K562 (cell line): ENCODE data around the gene TEX30. TPM values are rescaled to one million over a fixed set of nuclear protein-coding genes. Genes with fewer than 3 reads are reported as not detected.

Experiments used
- ATAC-seq: fragments of 200-7000 bp; cut with Tn5 transposase; 3 replicates; pipeline ENCODE4 v1.9.1; 2020; ENCODE audit warnings: moderate library complexity
- BruUV-seq: library from RNA; stranded (reverse); fragments of 400-500 nt; replicated peaks from 2 replicates; lab custom pipeline; 2021; lab: Mats Ljungman, UMichigan
- CTCF ChIA-PET: fragments of 300-600 bp; formaldehyde crosslinking; extraction: SDS; loops from one replicate; lab custom pipeline; 2021; ENCODE audit warnings: low intra/inter-chr PET ratio; lab: Yijun Ruan, JAX
- POLR2A ChIA-PET: fragments of 300-600, 350-650 bp; sonication (Branson Sonifier 250); formaldehyde crosslinking; extraction: SDS; loops from one replicate; lab custom pipeline; 2021; ENCODE audit warnings: antibody characterized with exemption, inconsistent platforms; lab: Yijun Ruan, JAX
- DNase-seq, 4 experiments: peaks; one replicate each; pipeline versions ENCODE4 v3.0.0 to v3.0.0-alpha.2; 2011 to 2018; ENCODE audit warnings: low spot score in 3 of 4, mixed read lengths in 3 of 4; ENCODE audit errors: extremely low read depth in 1 of 4
- FAIRE-seq: peaks from 2 replicates; lab custom pipeline; 2011; peaks lifted over from hg19 to GRCh38; lab: Jason Lieb, UNC
- H2AFZ ChIP-seq: 2 replicates; pipeline ENCODE4 v1.6.0; 2011; ENCODE audit warnings: low read depth, low read length, control low read depth, inconsistent platforms
- H3K27ac ChIP-seq: fragments of 200-600 bp; 3 replicates; pipeline ENCODE4 v1.8.0; 2011; ENCODE audit warnings: low read depth, mild to moderate bottlenecking, control low read depth, inconsistent platforms, low read length, moderate library complexity, mixed read lengths; ENCODE audit errors: extremely low read depth
- H3K27me3 ChIP-seq, 2 experiments: fragments of 300-600 bp in 1 of 2; 2 replicates in 1 of 2; 3 replicates in 1 of 2; pipeline versions ENCODE4 v1.6.0 to v1.8.0; 2011; ENCODE audit warnings: inconsistent platforms in 2 of 2, low read length in 2 of 2, mild to moderate bottlenecking in 1 of 2, mixed read lengths in 1 of 2, moderate library complexity in 1 of 2; ENCODE audit not compliant: control insufficient read depth in 2 of 2, insufficient read depth in 2 of 2
- H3K36me3 ChIP-seq: fragments of 300-600 bp; 3 replicates; pipeline ENCODE4 v1.8.0; 2011; ENCODE audit warnings: mild to moderate bottlenecking, low read length, inconsistent platforms; ENCODE audit not compliant: control insufficient read depth, insufficient read depth
- H3K4me1 ChIP-seq, 2 experiments: fragments of 200-600 bp in 1 of 2; replicated peaks in 1 of 2; 2 replicates in 1 of 2; 3 replicates in 1 of 2; pipeline versions ENCODE4 v1.5.1 to v1.8.0; 2011; ENCODE audit warnings: inconsistent platforms in 2 of 2, low read length in 2 of 2, mild to moderate bottlenecking in 1 of 2, mixed read lengths in 1 of 2, moderate library complexity in 1 of 2; ENCODE audit not compliant: control insufficient read depth in 2 of 2, insufficient read depth in 2 of 2
- H3K4me2 ChIP-seq: 2 replicates; pipeline ENCODE4 v1.6.1; 2011; ENCODE audit warnings: low read length, control low read depth, inconsistent platforms, mixed read lengths; ENCODE audit not compliant: insufficient read depth
- H3K4me3 ChIP-seq: fragments of 200-600 bp; sonication (generic), shearing (Covaris generic); 2 replicates; pipeline ENCODE4 v1.5.1; 2016; ENCODE audit warnings: control low read depth, inconsistent platforms
- H3K79me2 ChIP-seq: fragments of 200-600 bp; 3 replicates; pipeline ENCODE4 v1.8.0; 2011; ENCODE audit warnings: low read length, inconsistent platforms; ENCODE audit not compliant: control insufficient read depth, insufficient read depth
- H3K9ac ChIP-seq, 2 experiments: 2 replicates each; pipeline versions ENCODE4 v1.6.0 to v1.6.1; 2011; ENCODE audit warnings: low read depth in 2 of 2, low read length in 2 of 2, control low read depth in 1 of 2, inconsistent platforms in 1 of 2, mild to moderate bottlenecking in 1 of 2, mixed read lengths in 1 of 2; ENCODE audit not compliant: insufficient read depth in 1 of 2
- H3K9me1 ChIP-seq: one replicate; pipeline ENCODE4 v1.6.0; 2011; ENCODE audit warnings: inconsistent platforms, mild to moderate bottlenecking, low read length, moderate library complexity; ENCODE audit not compliant: control insufficient read depth, insufficient read depth
- H3K9me3 ChIP-seq: replicated peaks from 2 replicates; pipeline ENCODE4 v1.5.1; 2011; ENCODE audit warnings: low read depth, low read length, inconsistent platforms; ENCODE audit not compliant: control insufficient read depth, insufficient read depth
- H4K20me1 ChIP-seq: replicated peaks from 2 replicates; pipeline ENCODE4 v1.6.1; 2011; ENCODE audit warnings: low read length, inconsistent platforms, mixed read lengths; ENCODE audit not compliant: control insufficient read depth, insufficient read depth
- DPF2 ChIP-seq: fragments of 450-650 bp; IDR thresholded peaks from 2 replicates; pipeline ENCODE4 v1.6.1; 2016
- EGR1 ChIP-seq: fragments of 450-650 bp; conservative IDR thresholded peaks from 2 replicates; pipeline ENCODE4 v1.6.1; 2017; ENCODE audit warnings: mild to moderate bottlenecking
- ELF4 ChIP-seq: fragments of 450-650 bp; formaldehyde crosslinking; IDR thresholded peaks from 2 replicates; pipeline ENCODE4 v1.4.0; 2022; ENCODE audit warnings: missing genetic modification characterization
- EWSR1 ChIP-seq: fragments of 450-650 bp; IDR thresholded peaks from 2 replicates; pipeline ENCODE4 v1.6.1; 2018; ENCODE audit warnings: borderline replicate concordance, mild to moderate bottlenecking, low read depth, moderate library complexity; ENCODE audit not compliant: partially characterized antibody
- KLF6 ChIP-seq: fragments of 250-450 bp; sonication (Bioruptor Pico); IDR thresholded peaks from 2 replicates; pipeline ENCODE4 v1.4.0; 2020; ENCODE audit warnings: mild to moderate bottlenecking, moderate library complexity, borderline replicate concordance
- TAF9B ChIP-seq: fragments of 450-650 bp; IDR thresholded peaks from 2 replicates; pipeline ENCODE4 v1.6.1; 2018; ENCODE audit warnings: mild to moderate bottlenecking; ENCODE audit not compliant: partially characterized antibody
- YY1 ChIP-seq, 3 experiments: IDR thresholded peaks; 2 replicates each; pipeline ENCODE4 v1.6.1; 2011; ENCODE audit warnings: low read length in 2 of 3, mild to moderate bottlenecking in 2 of 3, moderate library complexity in 2 of 3, borderline replicate concordance in 1 of 3, control low read depth in 1 of 3, low read depth in 1 of 3; ENCODE audit not compliant: insufficient read depth in 3 of 3, insufficient replicate concordance in 2 of 3, control insufficient read depth in 1 of 3, insufficient read length in 1 of 3; ENCODE audit errors: extremely low read depth in 1 of 3
- ZC3H4 ChIP-seq: sonication (generic); formaldehyde crosslinking; IDR thresholded peaks from 2 replicates; pipeline ENCODE4 v1.9.0; 2021; ENCODE audit warnings: missing genetic modification reagents, borderline replicate concordance
- ZNF146 ChIP-seq: IDR thresholded peaks from one replicate; pipeline ENCODE4 v1.6.1; 2018; ENCODE audit warnings: missing compliant biosample characterization; ENCODE audit not compliant: unreplicated experiment
- ZNF316 ChIP-seq: fragments of 450-650 bp; IDR thresholded peaks from 2 replicates; pipeline ENCODE4 v1.6.1; 2016
- ZNF830 ChIP-seq: fragments of 250-450 bp; sonication (Bioruptor Pico); IDR thresholded peaks from 2 replicates; pipeline ENCODE4 v1.5.0; 2021; ENCODE audit warnings: mild to moderate bottlenecking
- WGBS: fragments of 100-300 bp; shearing (Covaris generic); methylation state at CpG from one replicate; pipeline ENCODE4 v1.1.6; 2016; ENCODE audit warnings: low coverage, mixed read lengths; ENCODE audit not compliant: insufficient coverage; ENCODE audit errors: missing lambda C conversion rate; 5-methylcytosine and 5-hydroxymethylcytosine counted together
- in situ Hi-C: fragments of 300-500 bp; cut with MboI; formaldehyde crosslinking; loops from 4 replicates; pipeline ENCODE4 v1.15.0; 2018; ENCODE audit warnings: inconsistent platforms, mixed read lengths
- intact Hi-C: fragments of 100-400 bp; cut with micrococcal nuclease; formaldehyde crosslinking; loops from 2 replicates; pipeline ENCODE4 v1.14.2; 2022
- polyA plus RNA-seq, 8 experiments: library from polyadenylated mRNA; depleted of rRNA in 4 of 8; stranded (reverse) in 5 of 8; unstranded in 3 of 8; fragments of >200 nt; fragmentation: Nextera tagmentation in 2 of 8; fragmentation: Illumina TruSeq in 1 of 8; extraction: Ambion mirVana in 2 of 8; extraction: Trizol in 1 of 8; gene quantifications; 2 replicates each; pipeline versions ENCODE4 v1.2.1 to v1.2.3, GENCODE V29; 2011 to 2014; ENCODE audit warnings: inconsistent platforms in 1 of 8, missing spikeins in 1 of 8
- total RNA-seq, 7 experiments: library from RNA; depleted of rRNA in 6 of 7; stranded (reverse); fragments of >200 nt in 6 of 7; fragmentation: Illumina TruSeq in 2 of 7; extraction: Trizol in 2 of 7; gene quantifications; 2 replicates each; pipeline versions ENCODE4 v1.2.1 to v1.2.3, GENCODE V29; 2011 to 2021; ENCODE audit warnings: low replicate concordance in 1 of 7
- TF ChIP-seq, protein P1 (sequence below): fragments of 250-450 bp; sonication (Bioruptor Pico); IDR thresholded peaks from 2 replicates; pipeline ENCODE4 v1.4.0; 2020; ENCODE audit warnings: mild to moderate bottlenecking
- TF ChIP-seq, protein P2 (sequence below): fragments of 450-650 bp; IDR thresholded peaks from 2 replicates; pipeline ENCODE4 v1.6.1; 2016; ENCODE audit warnings: borderline replicate concordance

Gene TEX30
- total and polyA plus RNA-seq, 9 of the 15 experiments (the other 6 are each of a cell fraction or from before 2014, with no cell fraction given): 24.1 to 143 (median 37.3) TPM

DNA sequence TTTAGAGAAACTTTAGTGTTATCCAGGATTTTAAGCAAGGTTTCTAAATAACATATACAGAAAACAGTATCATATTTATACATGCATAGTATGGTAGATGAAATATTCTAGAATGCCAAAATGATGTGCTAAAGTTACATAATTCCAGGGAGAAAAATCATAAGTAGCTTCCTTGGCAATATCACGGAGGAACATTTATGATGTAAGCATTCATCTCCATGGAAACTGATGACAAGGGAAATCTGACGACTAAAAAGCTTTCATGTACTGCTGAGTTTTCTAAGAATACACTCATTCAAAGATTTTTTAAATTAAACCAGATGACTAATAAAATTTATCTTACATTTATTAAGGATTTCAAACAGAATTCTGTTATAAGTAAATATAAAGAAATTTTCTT lies 4.7 kb downstream of the TEX30 start:
- peaks cover 24% of the 10 kb centered on the region for H3K79me2 ChIP-seq
- H4K20me1 ChIP-seq: no peaks in the 10 kb centered on the region
- H3K36me3 ChIP-seq: peaks cover 34% of the 10 kb centered on the region; the same call in 1 of the 3 replicates
- ChIA-PET CTCF (no interaction called here), POLR2A (no interaction called here)
- H3K27me3 ChIP-seq: no peaks in the 10 kb centered on the region
- WGBS: 69% methylated on average over 2 of the region's 2 CpGs
- DNase-seq: no peak
- H3K4me1 ChIP-seq: peaks cover 11 to 20% of the 10 kb centered on the region in 2 experiments; a peak in 4 of 5 replicates
- intact Hi-C loops: loop anchor here (2.0 kb wide), 1 partner anchor 42 kb away; no protein-coding TSS in a partner anchor
- no peak overlapping the region for H3K4me3 ChIP-seq
- TF ChIP-seq ZNF316 (0 out of 2 replicates have a peak, but pooled peaks have one; percentile 3), KLF6 (CRISPR knock-in tag) (no peak)
- TF ChIP-seq, protein P1, sequence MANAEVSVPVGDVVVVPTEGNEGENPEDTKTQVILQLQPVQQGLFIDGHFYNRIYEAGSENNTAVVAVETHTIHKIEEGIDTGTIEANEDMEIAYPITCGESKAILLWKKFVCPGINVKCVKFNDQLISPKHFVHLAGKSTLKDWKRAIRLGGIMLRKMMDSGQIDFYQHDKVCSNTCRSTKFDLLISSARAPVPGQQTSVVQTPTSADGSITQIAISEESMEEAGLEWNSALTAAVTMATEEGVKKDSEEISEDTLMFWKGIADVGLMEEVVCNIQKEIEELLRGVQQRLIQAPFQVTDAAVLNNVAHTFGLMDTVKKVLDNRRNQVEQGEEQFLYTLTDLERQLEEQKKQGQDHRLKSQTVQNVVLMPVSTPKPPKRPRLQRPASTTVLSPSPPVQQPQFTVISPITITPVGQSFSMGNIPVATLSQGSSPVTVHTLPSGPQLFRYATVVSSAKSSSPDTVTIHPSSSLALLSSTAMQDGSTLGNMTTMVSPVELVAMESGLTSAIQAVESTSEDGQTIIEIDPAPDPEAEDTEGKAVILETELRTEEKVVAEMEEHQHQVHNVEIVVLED (CRISPR knock-in tag): no peak
- TF ChIP-seq, all 486 proteins: peak for 1
- H3K9me1 ChIP-seq: no peaks in the 10 kb centered on the region
- BruUV-seq: no TSS peak
- no peak overlapping the region for H3K27ac ChIP-seq
- ATAC-seq (no peak), FAIRE-seq (no peak)
- no peak overlapping the region for H2AFZ ChIP-seq
- H3K4me2 ChIP-seq: no peak overlapping the region
- H3K9ac ChIP-seq: no peak overlapping the region
- in situ Hi-C loops: no loop called here
- no peaks in the 10 kb centered on the region for H3K9me3 ChIP-seq

DNA sequence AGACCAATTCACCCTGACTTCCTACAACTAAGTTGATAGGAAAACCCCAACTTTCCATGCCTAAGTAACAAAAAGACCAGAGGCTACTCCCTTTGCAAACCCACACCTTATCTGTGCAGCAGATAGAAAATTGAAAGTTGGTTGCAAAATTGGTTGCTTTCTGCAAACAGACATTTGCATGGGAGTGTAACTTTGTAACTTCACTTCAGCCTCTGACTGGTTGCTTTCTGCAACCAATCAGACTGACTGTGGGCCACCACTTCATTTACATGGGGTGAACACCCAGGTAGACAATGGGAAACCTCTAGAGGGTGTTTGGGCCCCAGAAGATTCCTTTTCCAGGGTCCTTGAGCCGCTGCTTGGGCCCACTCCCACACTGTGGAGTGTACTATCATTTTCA lies 9.8 kb downstream of the TEX30 start:
- WGBS: 0% methylated on average over 1 of the region's 1 CpG
- Histone ChIP-seq H3K4me2 (no peak overlapping the region), H3K27me3 (no peaks in the 10 kb centered on the region), H2AFZ (no peak overlapping the region), H3K9me1 (no peaks in the 10 kb centered on the region), H3K4me1 (no peaks in the 10 kb centered on the region), H3K9ac (no peak overlapping the region), H3K9me3 (no peaks in the 10 kb centered on the region), H3K27ac (no peak overlapping the region), H4K20me1 (no peaks in the 10 kb centered on the region), H3K79me2 (no peaks in the 10 kb centered on the region), H3K36me3 (peaks cover 18% of the 10 kb centered on the region; the same call in 1 of the 3 replicates), H3K4me3 (no peak overlapping the region)
- no peak for DNase-seq
- in situ Hi-C loops: no loop called here
- ChIA-PET CTCF (no interaction called here), POLR2A (interaction anchor here (1.0 kb wide), 1 partner anchor 9 kb away, joined by 4 read pairs; the partner anchor contains the start of gene TEX30)
- no TSS peak for BruUV-seq
- intact Hi-C loops: no loop called here
- no peak for FAIRE-seq
- ATAC-seq: peak; percentile 48
- TF ChIP-seq ZNF830 (no peak), ZC3H4 (CRISPR knock-in tag) (no peak), ELF4 (CRISPR knock-in tag) (no peak), DPF2 (no peak), ZNF146 (CRISPR knock-in tag) (no peak), YY1 (IDR thresholded peaks at IDR 0.05; ENCODE audit: borderline replicate concordance in 1 of 3, control insufficient read depth in 1 of 3, extremely low read depth in 1 of 3, insufficient read depth in 3 of 3, insufficient read length in 1 of 3, insufficient replicate concordance in 2 of 3, low read depth in 1 of 3, low read length in 2 of 3) (no peak), EWSR1 (no peak), TAF9B (no peak), EGR1 (no peak)
- TF ChIP-seq, protein P2, sequence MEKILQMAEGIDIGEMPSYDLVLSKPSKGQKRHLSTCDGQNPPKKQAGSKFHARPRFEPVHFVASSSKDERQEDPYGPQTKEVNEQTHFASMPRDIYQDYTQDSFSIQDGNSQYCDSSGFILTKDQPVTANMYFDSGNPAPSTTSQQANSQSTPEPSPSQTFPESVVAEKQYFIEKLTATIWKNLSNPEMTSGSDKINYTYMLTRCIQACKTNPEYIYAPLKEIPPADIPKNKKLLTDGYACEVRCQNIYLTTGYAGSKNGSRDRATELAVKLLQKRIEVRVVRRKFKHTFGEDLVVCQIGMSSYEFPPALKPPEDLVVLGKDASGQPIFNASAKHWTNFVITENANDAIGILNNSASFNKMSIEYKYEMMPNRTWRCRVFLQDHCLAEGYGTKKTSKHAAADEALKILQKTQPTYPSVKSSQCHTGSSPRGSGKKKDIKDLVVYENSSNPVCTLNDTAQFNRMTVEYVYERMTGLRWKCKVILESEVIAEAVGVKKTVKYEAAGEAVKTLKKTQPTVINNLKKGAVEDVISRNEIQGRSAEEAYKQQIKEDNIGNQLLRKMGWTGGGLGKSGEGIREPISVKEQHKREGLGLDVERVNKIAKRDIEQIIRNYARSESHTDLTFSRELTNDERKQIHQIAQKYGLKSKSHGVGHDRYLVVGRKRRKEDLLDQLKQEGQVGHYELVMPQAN: no peak
